T-helper 2 cell treated with Interferon-gamma antibody and Interleukin-4, amounts not matched to agents 5 μg/mL and 100 μg/mL, for 36 hours (primary cell): ENCODE data around the gene CD36.

Source experiments
- DNase-seq: peaks from one replicate; pipeline ENCODE4 v3.0.0; 2021; ENCODE audit warnings: low spot score
- H3K27ac Mint-ChIP-seq: one replicate; pipeline ENCODE4 v1.8.0; 2021; ENCODE audit warnings: mild to moderate bottlenecking, mixed read lengths
- H3K27me3 Mint-ChIP-seq: one replicate; pipeline ENCODE4 v1.8.0; 2021; ENCODE audit warnings: low read depth, mixed read lengths
- H3K36me3 Mint-ChIP-seq: one replicate; pipeline ENCODE4 v1.8.0; 2021; ENCODE audit warnings: low read depth, mixed read lengths
- H3K4me1 Mint-ChIP-seq: one replicate; pipeline ENCODE4 v1.8.0; 2021; ENCODE audit warnings: low read depth, mixed read lengths
- H3K4me3 Mint-ChIP-seq: one replicate; pipeline ENCODE4 v1.8.0; 2022; ENCODE audit warnings: mild to moderate bottlenecking, moderate library complexity, mixed read lengths
- H3K9me3 Mint-ChIP-seq: one replicate; pipeline ENCODE4 v1.8.0; 2021; ENCODE audit warnings: mixed read lengths

CD36 gene

DNA sequence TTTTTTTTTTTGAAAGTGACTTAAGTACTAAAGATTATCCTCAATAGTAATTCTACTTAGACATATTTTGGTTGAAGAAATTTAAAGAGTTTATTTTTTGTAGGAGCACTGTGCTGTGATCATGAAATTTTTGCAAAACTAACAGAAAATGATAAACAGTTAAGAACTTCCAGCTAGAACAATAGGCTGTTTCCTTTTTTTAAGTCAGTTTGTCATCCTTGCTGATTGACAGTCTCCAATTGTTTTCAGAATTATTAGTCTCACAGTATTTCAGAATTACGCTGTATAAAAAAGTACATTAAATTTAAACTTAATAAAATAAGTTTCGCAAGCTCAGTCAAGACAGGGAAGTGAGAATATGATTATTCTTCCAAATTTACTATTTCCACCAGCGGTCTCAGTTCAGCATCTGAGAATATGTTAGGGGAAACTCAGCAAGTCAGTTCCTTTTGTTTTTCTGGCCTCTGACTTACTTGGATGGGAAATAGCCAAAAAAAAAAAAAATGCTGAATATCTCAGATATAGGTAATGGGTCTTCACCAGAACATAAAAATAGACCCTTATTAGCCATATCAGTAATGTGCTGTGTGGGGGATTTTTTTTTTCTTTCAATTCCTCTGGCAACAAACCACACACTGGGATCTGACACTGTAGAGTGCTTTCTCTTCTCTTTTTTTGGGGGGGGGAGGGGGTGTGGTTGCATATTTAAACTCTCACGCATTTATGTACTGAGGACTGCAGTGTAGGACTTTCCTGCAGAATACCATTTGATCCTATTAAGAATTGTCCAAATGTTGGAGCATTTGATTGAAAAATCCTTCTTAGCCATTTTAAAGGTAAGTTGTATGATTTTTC is at the start of gene CD36:
Gene CD36 (plus strand): TSS at position 732 of the 855 bp plus-strand sequence. CDS start 8,099 bp downstream, outside the sequence.
- H3K9me3 Mint-ChIP-seq: no peaks in the 10 kb centered on the region
- no peak within 1 kb of the TSS for H3K27ac Mint-ChIP-seq
- H3K27me3 Mint-ChIP-seq: no peaks in the 10 kb centered on the region
- no peaks in the 10 kb centered on the region for H3K36me3 Mint-ChIP-seq
- no peak for DNase-seq
- H3K4me1 Mint-ChIP-seq: no peaks in the 10 kb centered on the region
- no peak within 1 kb of the TSS for H3K4me3 Mint-ChIP-seq

DNA sequence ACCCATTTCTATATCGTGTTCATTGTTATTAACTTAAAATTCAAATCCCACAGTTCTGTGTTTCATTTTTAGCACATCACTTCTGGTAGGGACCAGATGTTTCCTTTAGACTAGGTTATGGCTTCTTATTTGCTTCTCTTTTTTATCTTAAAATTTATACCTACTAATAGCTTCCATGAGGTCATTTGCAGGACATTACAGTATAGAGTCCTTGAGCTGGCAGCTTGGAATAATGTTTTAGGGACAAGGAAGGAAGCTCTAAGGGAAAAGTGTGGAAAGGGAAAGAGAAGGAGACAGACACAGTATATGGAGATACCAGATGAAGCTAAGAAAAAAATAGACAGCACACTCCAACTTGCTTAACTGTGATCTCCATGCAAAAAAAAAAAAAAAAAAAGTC is 48.8 kb upstream of the CD36 start:
- Mint-ChIP-seq H3K36me3 (no peaks in the 10 kb centered on the region), H3K27ac (no peak overlapping the region), H3K4me1 (no peaks in the 10 kb centered on the region), H3K27me3 (no peaks in the 10 kb centered on the region), H3K4me3 (no peak overlapping the region), H3K9me3 (no peaks in the 10 kb centered on the region)
- DNase-seq: no peak

DNA sequence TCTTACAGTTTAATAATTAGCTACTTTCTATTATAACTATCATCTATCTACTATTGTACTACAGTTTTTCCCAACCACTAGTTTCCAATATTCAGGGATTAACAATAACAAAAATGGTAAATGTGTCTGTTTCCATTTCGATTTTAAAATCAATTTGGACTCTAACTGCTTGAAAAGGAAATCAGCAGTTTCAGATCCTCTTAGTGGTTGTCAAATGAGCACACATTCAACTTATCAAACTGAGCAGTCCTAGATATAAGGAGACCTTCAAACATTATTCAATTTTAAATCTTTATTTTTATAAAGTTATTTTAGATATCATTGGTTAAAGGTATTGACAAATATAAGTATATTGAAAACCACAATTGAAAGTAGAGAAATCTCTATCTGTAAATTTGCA is 46.8 kb upstream of the CD36 start:
- H3K4me1 Mint-ChIP-seq: no peaks in the 10 kb centered on the region
- H3K27me3 Mint-ChIP-seq: no peaks in the 10 kb centered on the region
- no peaks in the 10 kb centered on the region for H3K36me3 Mint-ChIP-seq
- H3K4me3 Mint-ChIP-seq: no peak overlapping the region
- H3K9me3 Mint-ChIP-seq: no peaks in the 10 kb centered on the region
- H3K27ac Mint-ChIP-seq: no peak overlapping the region
- no peak for DNase-seq

DNA sequence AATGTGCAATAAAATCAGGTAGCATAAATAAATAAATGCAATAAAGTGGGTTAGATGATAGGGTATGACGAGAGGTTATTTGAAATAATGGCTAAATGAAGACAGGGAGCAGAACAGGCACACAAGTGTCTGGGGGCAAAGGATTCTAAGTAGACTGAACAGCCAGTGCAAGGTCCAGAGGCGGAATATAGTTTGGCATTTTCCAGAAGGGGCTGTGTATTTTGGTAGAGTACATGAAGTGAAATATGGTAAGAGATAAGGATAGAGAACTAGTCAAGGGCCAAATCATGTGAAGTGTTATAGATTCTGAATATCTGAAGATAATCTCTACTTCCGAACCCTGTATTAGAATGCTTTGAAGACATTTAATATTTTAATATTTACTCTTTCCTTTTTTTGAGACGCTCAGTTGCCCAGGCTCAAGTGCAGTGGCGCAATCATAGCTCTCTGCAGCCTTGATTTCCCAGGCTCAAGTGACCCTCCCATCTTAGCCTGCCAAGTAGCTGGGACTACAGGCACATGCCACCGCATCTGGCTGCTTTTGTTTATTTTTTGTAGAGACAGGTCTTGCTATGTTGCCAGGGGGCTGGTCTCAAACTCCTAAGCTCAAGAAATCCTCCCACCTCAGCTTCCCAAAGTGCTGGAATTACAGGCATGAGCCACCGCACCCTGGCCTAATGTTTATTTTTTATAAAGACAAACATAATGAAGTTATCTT is 44.4 kb upstream of the CD36 start:
- no peak for DNase-seq
- no peaks in the 10 kb centered on the region for H3K9me3 Mint-ChIP-seq
- H3K27me3 Mint-ChIP-seq: no peaks in the 10 kb centered on the region
- no peak overlapping the region for H3K27ac Mint-ChIP-seq
- H3K36me3 Mint-ChIP-seq: no peaks in the 10 kb centered on the region
- H3K4me3 Mint-ChIP-seq: no peak overlapping the region
- no peaks in the 10 kb centered on the region for H3K4me1 Mint-ChIP-seq

DNA sequence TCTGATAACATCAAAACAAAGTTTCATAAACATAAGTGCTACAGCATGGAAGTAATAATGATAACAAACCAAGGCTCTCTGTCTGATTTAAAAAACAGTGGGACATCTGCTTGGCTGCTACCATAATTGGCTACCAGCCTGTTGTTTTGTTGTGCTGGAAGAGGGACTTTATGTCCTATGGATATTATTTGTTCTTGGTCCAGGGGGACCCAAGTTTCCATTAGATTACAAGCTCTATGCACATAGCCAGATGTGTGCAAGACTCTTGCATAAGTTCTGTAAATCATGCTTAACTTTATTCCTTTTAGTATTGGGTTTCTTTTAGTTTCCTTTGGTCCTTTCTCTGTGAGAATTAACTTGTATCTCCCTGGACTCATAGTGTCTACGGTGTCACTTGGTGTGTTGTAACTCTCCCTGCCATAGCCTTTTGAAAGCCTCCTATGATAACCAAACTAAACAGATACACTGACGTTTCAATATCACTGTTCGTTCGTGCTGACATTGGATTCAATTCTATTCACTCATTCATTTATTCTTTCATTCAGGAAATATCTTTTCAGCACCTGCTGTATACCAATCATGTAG is 41.4 kb upstream of the CD36 start:
- no peak for DNase-seq

DNA sequence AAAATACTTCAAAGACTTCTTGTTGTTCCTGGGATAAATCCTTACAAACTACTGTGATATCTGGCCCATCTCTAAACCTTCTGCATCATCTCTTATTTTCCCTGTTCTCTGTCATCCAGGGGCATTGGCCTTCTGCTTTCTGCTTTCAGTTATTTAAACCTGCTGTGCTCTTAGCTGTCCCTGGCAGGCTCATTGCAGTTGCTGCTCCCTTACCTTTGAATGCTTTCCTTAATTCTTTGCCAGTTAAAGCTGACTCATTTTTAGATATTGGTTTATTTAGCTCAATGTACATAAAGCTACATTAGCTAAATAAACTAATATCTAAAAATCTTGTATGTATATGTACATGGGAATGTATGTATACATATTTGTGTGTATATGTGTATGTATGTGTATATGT is 40.6 kb upstream of the CD36 start:
- H3K4me3 Mint-ChIP-seq: no peak overlapping the region

More for the DNA sequence above, 41.4 kb upstream of the CD36 start:
- no peaks in the 10 kb centered on the region for H3K27me3 Mint-ChIP-seq
- H3K27ac Mint-ChIP-seq: no peak overlapping the region
- no peak overlapping the region for H3K4me3 Mint-ChIP-seq
- H3K9me3 Mint-ChIP-seq: no peaks in the 10 kb centered on the region
- no peaks in the 10 kb centered on the region for H3K36me3 Mint-ChIP-seq
- no peaks in the 10 kb centered on the region for H3K4me1 Mint-ChIP-seq

DNA sequence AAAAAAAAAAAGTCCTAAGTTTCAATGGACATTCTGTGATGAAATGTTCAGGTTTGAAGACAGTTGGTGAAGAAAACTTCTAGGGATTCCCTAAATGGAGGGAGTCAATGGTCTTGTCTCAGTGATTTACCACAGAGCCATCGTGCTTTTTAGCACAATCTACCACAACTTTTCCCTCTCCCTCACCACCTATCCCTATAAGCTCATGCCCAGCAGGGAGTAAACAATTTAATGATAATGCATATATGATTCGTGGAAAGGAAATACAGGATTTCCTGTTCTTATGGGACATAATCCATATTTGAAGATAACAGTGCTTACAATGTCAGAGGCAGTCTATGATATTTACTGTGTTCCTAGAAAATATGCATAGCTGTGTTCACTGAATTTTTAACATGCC is 38.4 kb upstream of the CD36 start:
- H3K4me1 Mint-ChIP-seq: no peaks in the 10 kb centered on the region
- no peak overlapping the region for H3K27ac Mint-ChIP-seq
- H3K4me3 Mint-ChIP-seq: no peak overlapping the region
- DNase-seq: no peak
- H3K9me3 Mint-ChIP-seq: no peaks in the 10 kb centered on the region
- H3K36me3 Mint-ChIP-seq: no peaks in the 10 kb centered on the region
- no peaks in the 10 kb centered on the region for H3K27me3 Mint-ChIP-seq

More for the DNA sequence above, 40.6 kb upstream of the CD36 start:
- no peaks in the 10 kb centered on the region for H3K4me1 Mint-ChIP-seq
- no peaks in the 10 kb centered on the region for H3K9me3 Mint-ChIP-seq
- DNase-seq: no peak
- no peak overlapping the region for H3K27ac Mint-ChIP-seq
- no peaks in the 10 kb centered on the region for H3K36me3 Mint-ChIP-seq
- H3K27me3 Mint-ChIP-seq: no peaks in the 10 kb centered on the region

DNA sequence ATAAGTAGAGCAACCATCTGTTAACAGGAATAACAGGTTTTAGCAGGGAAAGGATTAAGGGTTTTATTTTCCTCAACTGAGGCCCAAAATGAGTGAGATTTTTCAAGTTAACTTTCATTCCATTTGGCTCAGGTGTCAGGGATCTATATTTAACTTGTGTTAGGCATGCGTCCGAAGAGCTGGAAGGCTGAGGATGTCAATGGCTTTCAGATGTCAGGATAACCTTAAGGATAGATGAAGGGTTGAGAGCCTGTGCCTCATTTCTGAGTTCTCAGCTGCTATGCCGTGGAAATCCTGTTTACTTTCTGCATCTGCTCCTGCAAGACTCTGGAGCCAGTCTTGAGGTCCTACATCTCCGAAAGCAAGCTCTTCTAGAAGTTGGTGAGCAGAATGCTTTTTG is 36.4 kb upstream of the CD36 start:
- Mint-ChIP-seq H3K27me3 (no peaks in the 10 kb centered on the region), H3K36me3 (no peaks in the 10 kb centered on the region), H3K4me1 (no peaks in the 10 kb centered on the region), H3K27ac (no peak overlapping the region), H3K9me3 (no peaks in the 10 kb centered on the region), H3K4me3 (no peak overlapping the region)
- DNase-seq: no peak

DNA sequence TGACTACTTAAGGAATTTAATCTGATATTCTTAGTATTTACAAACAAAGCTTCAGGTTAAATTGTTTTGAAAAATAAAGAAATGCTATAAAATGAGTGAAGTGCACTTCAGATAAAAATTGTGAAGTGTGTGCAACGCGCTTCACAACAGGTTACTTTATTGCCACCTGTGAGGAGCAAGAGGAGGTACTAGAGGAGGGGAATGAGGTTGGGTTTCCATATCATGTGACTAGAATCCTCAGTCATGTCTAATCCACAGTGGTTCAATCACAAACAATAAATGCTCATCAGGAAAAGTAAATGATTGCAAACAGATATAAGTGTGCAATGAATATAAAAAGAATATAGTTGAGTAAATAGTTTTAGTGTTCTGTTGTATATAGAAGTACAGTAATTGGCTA is 34.5 kb upstream of the CD36 start:
- no peak for DNase-seq
- no peak overlapping the region for H3K27ac Mint-ChIP-seq
- no peak overlapping the region for H3K4me3 Mint-ChIP-seq
- H3K36me3 Mint-ChIP-seq: no peaks in the 10 kb centered on the region
- H3K27me3 Mint-ChIP-seq: no peaks in the 10 kb centered on the region
- no peaks in the 10 kb centered on the region for H3K4me1 Mint-ChIP-seq
- H3K9me3 Mint-ChIP-seq: no peaks in the 10 kb centered on the region

DNA sequence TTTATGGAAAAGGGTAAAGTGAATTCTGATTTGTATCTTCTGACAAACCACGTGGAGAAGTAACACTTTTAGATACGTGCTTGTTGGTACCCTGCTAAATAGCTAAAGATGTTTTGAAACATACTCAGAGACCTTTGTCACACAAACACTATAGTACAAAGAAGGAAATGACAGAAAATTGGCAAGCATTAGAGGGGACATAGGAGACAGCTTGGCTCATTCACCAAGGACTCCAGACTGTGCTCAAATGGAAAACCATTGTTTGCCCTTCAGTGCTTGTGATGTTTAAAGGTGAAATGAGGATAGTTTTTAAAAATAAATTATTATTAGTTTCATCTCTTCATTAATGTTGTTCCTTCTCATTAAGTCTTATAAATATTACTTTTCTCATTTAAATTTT is 34.0 kb upstream of the CD36 start:
- no peak for DNase-seq

DNA sequence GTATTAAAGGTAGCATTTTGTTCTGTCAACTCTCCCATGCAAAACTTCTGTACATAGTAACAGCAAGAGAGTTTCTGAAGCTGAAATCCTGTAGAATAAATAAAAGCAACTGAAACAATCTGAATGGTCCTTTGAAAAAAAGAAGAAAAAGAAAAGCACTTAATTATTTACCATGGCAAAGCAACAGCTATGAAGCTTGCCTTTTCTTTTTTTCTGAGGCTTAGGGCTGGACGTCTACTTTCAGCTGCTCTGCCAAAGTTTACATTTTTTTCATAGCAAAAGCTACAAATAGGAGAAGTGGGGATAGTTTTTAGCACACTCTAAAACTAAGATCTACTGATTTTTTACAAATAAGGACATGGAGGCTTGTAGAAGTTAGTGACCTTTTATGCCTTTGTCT is 31.3 kb upstream of the CD36 start:
- H3K27ac Mint-ChIP-seq: no peak overlapping the region
- no peak overlapping the region for H3K4me3 Mint-ChIP-seq
- DNase-seq: no peak
- H3K27me3 Mint-ChIP-seq: no peaks in the 10 kb centered on the region
- H3K4me1 Mint-ChIP-seq: no peaks in the 10 kb centered on the region
- no peaks in the 10 kb centered on the region for H3K36me3 Mint-ChIP-seq
- H3K9me3 Mint-ChIP-seq: no peaks in the 10 kb centered on the region

More for the DNA sequence above, 34.0 kb upstream of the CD36 start:
- no peaks in the 10 kb centered on the region for H3K27me3 Mint-ChIP-seq
- H3K27ac Mint-ChIP-seq: no peak overlapping the region
- no peaks in the 10 kb centered on the region for H3K9me3 Mint-ChIP-seq
- H3K4me1 Mint-ChIP-seq: no peaks in the 10 kb centered on the region
- no peaks in the 10 kb centered on the region for H3K36me3 Mint-ChIP-seq
- H3K4me3 Mint-ChIP-seq: no peak overlapping the region

DNA sequence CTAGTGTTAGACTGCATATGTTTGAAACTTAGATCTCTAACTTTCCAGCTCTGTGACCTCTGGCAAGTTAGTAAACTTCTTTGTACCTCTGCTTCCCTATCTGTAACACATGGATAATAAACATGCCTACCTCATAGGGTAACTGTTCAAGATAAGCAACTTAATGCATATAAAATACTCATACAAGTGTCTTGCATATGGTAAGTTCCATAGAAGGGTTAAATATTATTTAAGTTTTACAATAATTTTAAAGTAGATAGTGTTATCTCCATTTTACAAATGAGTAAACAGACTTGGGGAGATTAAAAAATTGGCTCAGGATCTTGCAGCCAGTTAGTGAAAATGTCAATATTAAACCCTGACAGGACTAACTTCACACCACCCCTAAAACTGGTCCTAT is 30.1 kb upstream of the CD36 start:
- H3K4me1 Mint-ChIP-seq: no peaks in the 10 kb centered on the region
- no peak for DNase-seq
- H3K9me3 Mint-ChIP-seq: no peaks in the 10 kb centered on the region
- H3K27ac Mint-ChIP-seq: no peak overlapping the region
- no peaks in the 10 kb centered on the region for H3K36me3 Mint-ChIP-seq
- no peaks in the 10 kb centered on the region for H3K27me3 Mint-ChIP-seq
- H3K4me3 Mint-ChIP-seq: no peak overlapping the region

DNA sequence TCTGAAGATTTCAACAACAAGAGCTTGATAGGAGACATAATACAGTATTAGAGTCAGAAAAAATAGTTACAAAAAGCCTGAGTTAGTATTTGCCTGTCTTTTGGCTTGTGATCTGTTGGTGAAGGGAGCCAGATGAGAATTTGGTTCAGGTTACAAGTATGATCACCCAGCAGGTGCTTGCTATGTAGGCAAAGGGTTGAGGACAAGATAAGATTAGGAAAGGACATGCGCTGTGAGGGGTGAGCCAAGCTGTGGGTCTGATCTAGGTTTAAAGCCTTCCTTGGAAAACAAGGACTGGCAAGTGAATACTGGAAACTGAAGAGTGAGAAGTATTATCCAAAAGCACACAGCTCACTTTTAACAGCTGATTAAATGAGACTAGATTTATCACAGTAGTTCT is 28.7 kb upstream of the CD36 start:
- no peak overlapping the region for H3K27ac Mint-ChIP-seq
- DNase-seq: no peak
- H3K4me1 Mint-ChIP-seq: no peaks in the 10 kb centered on the region
- no peaks in the 10 kb centered on the region for H3K36me3 Mint-ChIP-seq
- H3K9me3 Mint-ChIP-seq: no peaks in the 10 kb centered on the region
- no peak overlapping the region for H3K4me3 Mint-ChIP-seq
- no peaks in the 10 kb centered on the region for H3K27me3 Mint-ChIP-seq

DNA sequence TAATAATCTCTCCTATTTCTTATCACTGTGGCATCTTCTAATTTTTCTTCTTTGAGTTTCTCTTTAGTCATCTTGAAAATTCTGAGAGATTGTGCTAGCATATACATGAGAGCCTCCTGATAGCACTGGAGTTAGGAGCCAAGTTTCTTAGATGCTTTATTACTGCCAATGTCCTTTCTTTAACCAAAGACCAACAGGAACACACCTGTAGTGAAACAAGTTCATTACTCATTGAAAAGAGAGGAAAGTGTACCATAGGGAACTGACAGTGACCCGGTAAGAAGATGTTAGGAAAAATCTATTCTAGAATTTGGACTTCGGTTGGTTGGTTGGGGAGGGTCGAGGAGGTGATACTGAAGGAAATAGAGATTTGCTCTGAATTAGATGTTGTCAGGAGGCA is 27.1 kb upstream of the CD36 start:
- H3K4me3 Mint-ChIP-seq: no peak overlapping the region
- no peaks in the 10 kb centered on the region for H3K4me1 Mint-ChIP-seq
- no peaks in the 10 kb centered on the region for H3K27me3 Mint-ChIP-seq
- no peak overlapping the region for H3K27ac Mint-ChIP-seq
- H3K9me3 Mint-ChIP-seq: no peaks in the 10 kb centered on the region
- DNase-seq: no peak
- no peaks in the 10 kb centered on the region for H3K36me3 Mint-ChIP-seq
